AG04450 (cell line): ENCODE results near the gene RAB5B. TPM values are rescaled to one million over a fixed set of nuclear protein-coding genes. Genes with fewer than 3 reads are reported as not detected.

Experiments used
- CTCF ChIA-PET: fragments of 300-600, 350-600 bp; formaldehyde crosslinking; extraction: SDS; loops from one replicate; lab custom pipeline; 2022; ENCODE audit warnings: antibody characterized with exemption, inconsistent platforms; lab: Charles Lee
- POLR2A ChIA-PET: fragments of 350-600 bp; formaldehyde crosslinking; extraction: SDS; loops from one replicate; lab custom pipeline; 2021; ENCODE audit warnings: antibody characterized with exemption, inconsistent platforms; lab: Yijun Ruan, JAX
- DNase-seq: peaks from one replicate; pipeline ENCODE4 v3.0.0-alpha.2; 2011; ENCODE audit warnings: low read depth, low spot score
- H3K27ac ChIP-seq: one replicate; pipeline ENCODE4 v1.5.1; 2012; ENCODE audit warnings: low read depth, low read length, control low read depth
- H3K27me3 ChIP-seq: one replicate; pipeline ENCODE4 v1.6.0; 2012; ENCODE audit warnings: low read length; ENCODE audit not compliant: control insufficient read depth, insufficient read depth
- H3K4me3 ChIP-seq: 2 replicates; pipeline ENCODE4 v1.5.1; 2011; ENCODE audit warnings: mild to moderate bottlenecking, low read depth, low read length, control low read depth
- H3K9me3 ChIP-seq: 2 replicates; pipeline ENCODE4 v1.5.1; 2012; ENCODE audit warnings: low read length; ENCODE audit not compliant: control insufficient read depth, insufficient read depth
- polyA minus RNA-seq: library from RNA; depleted of rRNA, polyadenylated mRNA; stranded (reverse); fragments of >200 nt; gene quantifications from 2 replicates; pipeline ENCODE4 v1.2.3, GENCODE V29; 2011; rRNA and poly(A)+ RNA removed
- polyA plus RNA-seq: library from polyadenylated mRNA; depleted of rRNA; stranded (reverse); fragments of >200 nt; gene quantifications from 2 replicates; pipeline ENCODE4 v1.2.3, GENCODE V29; 2011; rRNA removed
- TF ChIP-seq, protein P1 (sequence below): IDR thresholded peaks from 2 replicates; pipeline ENCODE4 v1.5.1; 2011; ENCODE audit warnings: low read depth, low read length, control low read depth, inconsistent platforms

RAB5B gene, protein sequence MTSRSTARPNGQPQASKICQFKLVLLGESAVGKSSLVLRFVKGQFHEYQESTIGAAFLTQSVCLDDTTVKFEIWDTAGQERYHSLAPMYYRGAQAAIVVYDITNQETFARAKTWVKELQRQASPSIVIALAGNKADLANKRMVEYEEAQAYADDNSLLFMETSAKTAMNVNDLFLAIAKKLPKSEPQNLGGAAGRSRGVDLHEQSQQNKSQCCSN
- polyA plus RNA-seq (136 and 157 TPM in 2 replicates), polyA minus RNA-seq (125 and 130 TPM in 2 replicates)

- H3K9me3 ChIP-seq, result peaks cover 4% of the 10 kb centered on the region; the same call in 1 of the 2 replicates
- peak within 1 kb of the TSS; percentile 87 for H3K27ac ChIP-seq
- TF ChIP-seq, protein P1, sequence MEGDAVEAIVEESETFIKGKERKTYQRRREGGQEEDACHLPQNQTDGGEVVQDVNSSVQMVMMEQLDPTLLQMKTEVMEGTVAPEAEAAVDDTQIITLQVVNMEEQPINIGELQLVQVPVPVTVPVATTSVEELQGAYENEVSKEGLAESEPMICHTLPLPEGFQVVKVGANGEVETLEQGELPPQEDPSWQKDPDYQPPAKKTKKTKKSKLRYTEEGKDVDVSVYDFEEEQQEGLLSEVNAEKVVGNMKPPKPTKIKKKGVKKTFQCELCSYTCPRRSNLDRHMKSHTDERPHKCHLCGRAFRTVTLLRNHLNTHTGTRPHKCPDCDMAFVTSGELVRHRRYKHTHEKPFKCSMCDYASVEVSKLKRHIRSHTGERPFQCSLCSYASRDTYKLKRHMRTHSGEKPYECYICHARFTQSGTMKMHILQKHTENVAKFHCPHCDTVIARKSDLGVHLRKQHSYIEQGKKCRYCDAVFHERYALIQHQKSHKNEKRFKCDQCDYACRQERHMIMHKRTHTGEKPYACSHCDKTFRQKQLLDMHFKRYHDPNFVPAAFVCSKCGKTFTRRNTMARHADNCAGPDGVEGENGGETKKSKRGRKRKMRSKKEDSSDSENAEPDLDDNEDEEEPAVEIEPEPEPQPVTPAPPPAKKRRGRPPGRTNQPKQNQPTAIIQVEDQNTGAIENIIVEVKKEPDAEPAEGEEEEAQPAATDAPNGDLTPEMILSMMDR, result peak; percentile 29; the same call in 1 of the 2 replicates
- POLR2A ChIA-PET, result interaction anchor here (0.6 to 2.0 kb wide), 17 partner anchors 13 to 1603 kb away, joined by 3 to 14 read pairs (median 5); partner anchors contain the start of genes CD63, DGKA, DNAJC14 and GDF11
- H3K27me3 ChIP-seq, result no peaks in the 10 kb centered on the region
- CTCF ChIA-PET, result interaction anchor here (0.7 to 2.9 kb wide), 14 partner anchors 12 to 235 kb away, joined by 3 to 22 read pairs (median 4); partner anchors contain the start of gene SUOX
- H3K4me3 ChIP-seq, result peak within 1 kb of the TSS; percentile 94
- DNase-seq, result peak; percentile 100
Observed at GRCh38 chr12:55973599-55974307, at the start of gene RAB5B. RAB5B (plus strand) TSS chr12:55974078; CDS start chr12:55986961, 12,883 bp downstream.

DNA sequence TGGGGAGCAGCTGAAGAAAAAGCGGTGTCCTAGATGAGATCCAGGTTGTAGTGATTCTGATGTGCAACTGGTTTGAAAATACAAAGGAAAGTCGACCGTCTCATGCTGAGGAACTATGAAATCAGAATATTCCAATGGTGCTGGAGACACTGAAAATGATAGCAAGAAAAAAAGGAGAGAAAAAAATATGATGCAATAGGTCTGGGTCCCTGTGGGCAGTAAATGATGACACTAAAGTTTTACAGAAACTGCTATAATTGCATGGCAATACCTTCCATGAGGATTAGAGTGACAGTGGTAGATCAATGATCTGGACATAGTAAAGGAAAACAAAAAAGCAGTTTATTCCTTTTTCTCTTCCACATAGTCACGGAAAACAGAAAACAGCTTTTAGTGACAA, 48.5 kb upstream of the RAB5B start:
- H3K27ac ChIP-seq, result no peak overlapping the region
- CTCF ChIA-PET, result interaction anchor here (0.9 to 2.5 kb wide), 16 partner anchors 8 to 187 kb away, joined by 3 to 23 read pairs (median 4); partner anchors contain the start of genes DNAJC14, ORMDL2, RAB5B and SARNP
- POLR2A ChIA-PET, result no interaction called here

GRCh38 chr12:55925870-55926737, 47.8 kb upstream of the RAB5B start:
- Histone ChIP-seq H3K27me3 (no peaks in the 10 kb centered on the region), H3K27ac (peak overlapping the region; percentile 93), H3K9me3 (no peaks in the 10 kb centered on the region; the same call in 1 of the 2 replicates), H3K4me3 (peak overlapping the region; percentile 97)
- CTCF ChIA-PET, result interaction anchor here (0.6 to 2.5 kb wide), 37 partner anchors 9 to 197 kb away, joined by 3 to 23 read pairs (median 4); partner anchors contain the start of genes DNAJC14, ORMDL2, RAB5B and SARNP
- POLR2A ChIA-PET, result interaction anchor here (0.8 to 2.5 kb wide), 4 partner anchors 32 to 96 kb away, joined by 3 to 22 read pairs (median 3); partner anchors contain the start of genes DNAJC14 and RAB5B
- TF ChIP-seq, protein P1, result no peak
- no peak for DNase-seq

More for the DNA sequence above, 48.5 kb upstream of the RAB5B start:
- peak overlapping the region; percentile 97 for H3K4me3 ChIP-seq
- TF ChIP-seq, protein P1, result no peak
- H3K27me3 ChIP-seq, result no peaks in the 10 kb centered on the region
- H3K9me3 ChIP-seq, result no peaks in the 10 kb centered on the region; the same call in 1 of the 2 replicates
- no peak for DNase-seq

- peak overlapping the region; percentile 97 for H3K4me3 ChIP-seq
- H3K27ac ChIP-seq, result peak overlapping the region; percentile 93
- TF ChIP-seq, protein P1, result peak; percentile 86
- ChIA-PET POLR2A (interaction anchor here (0.6 to 2.5 kb wide), 8 partner anchors 13 to 705 kb away, joined by 3 to 22 read pairs (median 3); partner anchors contain the start of genes DNAJC14 and RAB5B), CTCF (interaction anchor here (0.6 to 2.5 kb wide), 44 partner anchors 9 to 198 kb away, joined by 3 to 23 read pairs (median 4); partner anchors contain the start of genes DNAJC14, ORMDL2, RAB5B and SARNP)
- no peaks in the 10 kb centered on the region for H3K27me3 ChIP-seq
- peak; percentile 74 for DNase-seq
- no peaks in the 10 kb centered on the region; the same call in 1 of the 2 replicates for H3K9me3 ChIP-seq
Observed at GRCh38 chr12:55926738-55927587, 46.9 kb upstream of the RAB5B start.
